Dermis blood vessel endothelial cell (primary cell): ENCODE data around the gene RING1. TPM values are rescaled to one million over a fixed set of nuclear protein-coding genes. Genes with fewer than 3 reads are reported as not detected.

Experiments used
- DNase-seq: peaks from one replicate; pipeline ENCODE4 v3.0.0; 2010
- total RNA-seq: library from RNA; depleted of rRNA; stranded (reverse); fragments of >200 nt; gene quantifications from 2 replicates; pipeline ENCODE4 v1.2.3, GENCODE V29; 2014

Gene RING1
- total RNA-seq, result 22.6 and 29.0 TPM in 2 replicates

- peak; percentile 85 for DNase-seq
These were observed at the start of gene RING1 for GRCh38 chr6:33208091-33208967. Gene RING1 (plus strand): TSS chr6:33208500. CDS start chr6:33208823, 323 bp downstream.

- no peak for DNase-seq
These were observed 48.2 kb upstream of the RING1 start for GRCh38 chr6:33160096-33160495.

GRCh38 chr6:33160728-33161344 lies 47.5 kb upstream of the RING1 start:
- no peak for DNase-seq

GRCh38 chr6:33161354-33162331 lies 46.7 kb upstream of the RING1 start:
- peak; percentile 74 for DNase-seq

GRCh38 chr6:33163540-33163939 lies 44.8 kb upstream of the RING1 start:
- no peak for DNase-seq

- DNase-seq, result no peak
These were observed 44.1 kb upstream of the RING1 start for GRCh38 chr6:33164176-33164575.

GRCh38 chr6:33164665-33165373 lies 43.5 kb upstream of the RING1 start:
- no peak for DNase-seq

GRCh38 chr6:33165581-33166258 lies 42.6 kb upstream of the RING1 start:
- DNase-seq, result no peak

- no peak for DNase-seq
These were observed 41.9 kb upstream of the RING1 start for GRCh38 chr6:33166363-33166762.

GRCh38 chr6:33166811-33167210 lies 41.5 kb upstream of the RING1 start:
- no peak for DNase-seq

GRCh38 chr6:33167374-33168283 lies 40.7 kb upstream of the RING1 start:
- DNase-seq, result no peak

- DNase-seq, result no peak
These were observed 40.1 kb upstream of the RING1 start for GRCh38 chr6:33168284-33168601.

- no peak for DNase-seq
These were observed 39.7 kb upstream of the RING1 start for GRCh38 chr6:33168639-33169038.

- no peak for DNase-seq
These were observed 38.8 kb upstream of the RING1 start for GRCh38 chr6:33169291-33170175.

- DNase-seq, result no peak
These were observed 37.9 kb upstream of the RING1 start for GRCh38 chr6:33170176-33171015.

- DNase-seq, result no peak
These were observed 37.1 kb upstream of the RING1 start for GRCh38 chr6:33171016-33171879.

- no peak for DNase-seq
These were observed 36.2 kb upstream of the RING1 start for GRCh38 chr6:33171880-33172687.
